HG02759 (cell line): ENCODE measurements around the gene BABAM2.
"Not testable (repeated sequence)": the region's sequence is repeated elsewhere in the genome, so short reads cannot be mapped to it uniquely, and the experiment has no call there.

ENCODE experiments used
- ATAC-seq: cut with Tn5 transposase; IDR thresholded peaks from one replicate; pipeline ENCODE4 v1.9.1; 2021; ENCODE audit warnings: mild to moderate bottlenecking, moderate library complexity; ENCODE audit not compliant: unreplicated experiment

The BABAM2 gene

DNA sequence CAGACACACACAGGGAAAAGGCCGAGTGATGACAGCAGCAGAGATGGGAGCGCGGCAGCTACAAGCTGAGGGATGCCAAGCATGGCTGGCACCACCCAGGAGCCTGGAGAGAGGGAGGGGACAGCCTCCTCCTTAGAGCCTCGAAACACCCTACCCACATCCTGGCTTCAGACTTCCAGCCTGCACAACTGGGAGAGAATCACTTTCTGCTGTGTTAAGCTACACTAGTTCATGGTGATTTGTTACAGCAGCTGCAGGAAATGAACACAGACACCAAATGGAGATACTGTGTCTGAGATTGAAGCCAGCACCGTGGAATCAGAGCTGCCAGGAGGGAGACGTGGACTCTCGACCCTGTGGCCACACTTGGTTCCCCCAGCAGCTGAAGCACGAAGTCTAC, 474.6 kb downstream of the BABAM2 start:
- ATAC-seq: no peak

GRCh38 chr2:28366149-28366495, 475.6 kb downstream of the BABAM2 start:
- ATAC-seq: no peak

DNA sequence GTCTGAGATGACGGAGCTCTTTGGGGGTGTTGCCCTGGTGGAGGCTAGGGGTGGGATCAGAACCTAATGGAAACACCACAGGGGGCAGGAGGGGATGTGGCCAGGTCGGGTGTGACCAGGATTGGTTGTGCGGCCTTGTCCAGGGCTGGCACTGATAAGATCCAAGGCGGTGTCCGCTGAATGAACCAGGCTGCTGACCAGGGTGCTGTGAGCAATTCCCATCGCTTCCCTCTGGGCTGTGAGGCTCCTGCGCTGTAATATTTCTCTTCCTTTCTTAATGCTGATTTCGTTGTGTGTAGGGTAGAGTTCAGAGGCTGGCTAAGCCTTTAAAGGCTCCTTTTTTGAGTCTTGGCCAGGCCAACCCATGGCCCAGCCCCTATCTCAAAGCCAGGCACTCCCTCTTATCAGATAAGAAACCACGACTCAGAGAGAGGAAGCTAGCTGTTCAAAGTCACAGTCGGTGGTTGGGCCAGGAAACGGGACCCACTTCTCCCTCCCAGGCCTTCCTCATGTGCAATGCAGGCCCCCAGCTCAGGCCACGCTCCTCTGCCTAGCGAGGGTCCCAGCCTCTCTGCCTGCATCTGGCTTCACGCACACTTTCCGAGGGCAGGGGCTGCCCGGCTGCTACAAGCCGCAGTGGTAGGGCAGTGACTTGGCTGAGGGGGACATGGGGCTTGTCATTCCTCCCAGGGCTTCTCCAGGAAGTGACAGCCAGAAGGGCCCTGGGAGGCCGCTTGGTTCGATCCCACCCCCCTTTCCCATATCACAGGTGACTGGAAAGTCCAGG, 476.2 kb downstream of the BABAM2 start:
- ATAC-seq: no peak

- ATAC-seq: no peak
Measured at GRCh38 chr2:28367667-28368356, 477.3 kb downstream of the BABAM2 start.

DNA sequence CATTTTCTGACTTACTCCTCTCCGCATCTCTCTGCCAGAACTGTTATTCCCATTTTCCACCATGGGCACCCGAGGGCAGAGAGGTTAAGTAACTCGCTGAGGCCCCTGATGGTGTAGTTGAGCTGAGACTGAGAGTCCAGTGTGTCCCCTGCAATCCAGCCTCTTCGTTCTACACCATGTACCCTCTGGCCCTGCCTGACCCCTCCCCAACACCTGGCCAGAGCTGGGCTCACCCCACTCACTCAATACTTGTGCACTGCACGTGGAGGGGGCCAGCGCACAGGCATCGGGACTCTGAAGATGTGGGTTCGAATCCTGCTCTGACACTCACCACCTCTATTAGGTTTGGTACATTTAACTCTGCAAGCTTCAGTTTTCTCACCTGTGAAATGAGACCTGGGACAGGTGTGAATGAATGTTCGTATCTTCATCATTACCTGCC, 477.8 kb downstream of the BABAM2 start:
- no peak for ATAC-seq

DNA sequence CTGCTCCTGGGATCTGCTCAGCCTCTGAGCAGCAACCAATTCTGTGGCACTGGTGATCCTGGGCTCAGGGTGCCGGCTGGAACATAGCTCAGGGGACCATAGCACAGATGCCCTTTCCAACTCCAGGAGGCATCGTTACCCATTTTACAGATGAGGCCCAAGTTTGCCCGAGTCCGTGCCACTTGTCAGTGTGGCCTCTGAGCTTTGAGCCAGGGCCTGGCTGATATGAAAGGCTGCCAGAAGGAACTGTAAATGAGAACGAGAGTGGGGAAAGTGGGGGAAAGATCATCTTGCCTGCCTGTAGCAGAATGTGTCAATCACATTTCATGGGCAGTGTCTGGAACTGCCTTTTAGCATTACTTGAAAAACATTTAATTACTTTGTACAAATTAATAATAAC, 478.8 kb downstream of the BABAM2 start:
- ATAC-seq: no peak

DNA sequence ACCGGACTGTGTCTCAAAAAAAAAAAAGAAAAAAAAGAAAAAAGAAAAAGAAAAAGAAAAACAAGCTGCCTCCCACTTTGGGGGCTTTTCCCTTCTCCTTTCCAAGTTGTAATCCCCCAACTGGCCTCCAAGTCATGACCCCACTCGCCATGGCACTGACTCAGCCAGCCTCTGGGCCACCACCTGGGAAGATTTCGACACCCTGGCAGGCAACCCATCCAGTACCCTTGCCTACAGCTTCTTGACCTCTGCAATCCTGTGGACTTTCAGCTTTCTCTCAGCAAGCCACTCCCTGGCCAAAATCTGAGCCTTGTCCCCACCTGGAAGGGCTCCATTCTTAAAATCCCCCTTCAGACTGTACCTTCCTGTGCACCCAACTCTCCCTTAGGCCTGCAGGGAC, 479.8 kb downstream of the BABAM2 start:
- no peak for ATAC-seq

GRCh38 chr2:28371728-28372127, 481.2 kb downstream of the BABAM2 start:
- ATAC-seq: not testable (repeated sequence)

DNA sequence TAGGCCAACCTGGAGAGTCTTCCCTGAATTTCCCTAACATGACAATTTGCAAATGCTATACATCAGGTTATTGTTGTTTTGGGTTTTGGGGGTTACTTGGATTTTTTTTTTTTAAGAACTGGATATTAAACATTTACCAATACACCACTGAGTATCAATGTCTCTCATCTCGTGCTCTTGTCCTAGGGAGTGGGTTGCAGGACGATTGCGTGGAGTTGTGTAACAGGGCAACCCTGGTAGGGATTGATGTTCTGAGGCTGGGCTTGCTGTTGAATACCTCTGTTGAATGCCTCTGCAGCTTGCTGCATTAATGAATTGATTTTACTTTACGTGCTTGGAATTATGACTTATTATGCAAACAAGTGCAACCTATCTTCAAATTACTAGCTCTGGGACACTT, 483.3 kb downstream of the BABAM2 start:
- no peak for ATAC-seq

DNA sequence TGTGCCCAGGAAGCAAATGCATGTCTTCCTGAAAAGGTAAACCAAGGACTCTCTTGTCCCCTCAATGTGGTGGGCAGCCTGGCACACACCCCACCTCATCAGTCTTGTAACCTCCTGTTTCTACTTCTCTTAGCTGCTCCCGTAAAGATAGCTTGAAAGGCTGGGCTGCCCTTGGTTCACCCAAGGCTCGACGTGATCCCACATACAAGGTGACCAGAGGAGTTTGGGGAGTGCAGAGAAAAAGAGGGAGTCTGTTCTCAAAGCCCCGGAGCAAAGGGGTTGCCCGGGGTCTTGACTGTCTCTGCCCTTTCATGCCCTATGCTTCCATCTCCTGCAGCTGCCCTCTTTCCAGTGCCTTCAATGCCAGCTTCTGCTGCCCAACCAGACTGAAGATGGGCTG, 483.8 kb downstream of the BABAM2 start:
- no peak for ATAC-seq

DNA sequence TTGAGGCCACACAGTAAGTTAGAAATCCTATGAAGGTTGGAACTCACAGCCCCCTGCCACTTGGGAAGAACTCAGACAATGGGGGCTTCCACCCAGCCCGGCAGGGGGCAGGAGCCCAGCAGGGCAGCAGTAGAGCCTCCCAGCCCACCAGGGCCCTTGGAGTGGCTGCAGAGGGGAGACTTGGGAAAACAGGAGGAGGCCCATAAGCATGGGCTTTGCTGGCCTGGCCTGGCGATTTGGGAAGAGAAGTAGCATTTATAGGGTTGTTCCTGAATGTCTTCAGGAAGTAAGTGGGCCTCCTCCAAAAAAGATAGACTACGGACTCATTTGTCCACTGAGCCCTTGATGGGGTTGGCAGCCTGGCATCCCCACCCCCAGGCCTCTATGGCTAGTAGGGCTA, 484.7 kb downstream of the BABAM2 start:
- no peak for ATAC-seq

DNA sequence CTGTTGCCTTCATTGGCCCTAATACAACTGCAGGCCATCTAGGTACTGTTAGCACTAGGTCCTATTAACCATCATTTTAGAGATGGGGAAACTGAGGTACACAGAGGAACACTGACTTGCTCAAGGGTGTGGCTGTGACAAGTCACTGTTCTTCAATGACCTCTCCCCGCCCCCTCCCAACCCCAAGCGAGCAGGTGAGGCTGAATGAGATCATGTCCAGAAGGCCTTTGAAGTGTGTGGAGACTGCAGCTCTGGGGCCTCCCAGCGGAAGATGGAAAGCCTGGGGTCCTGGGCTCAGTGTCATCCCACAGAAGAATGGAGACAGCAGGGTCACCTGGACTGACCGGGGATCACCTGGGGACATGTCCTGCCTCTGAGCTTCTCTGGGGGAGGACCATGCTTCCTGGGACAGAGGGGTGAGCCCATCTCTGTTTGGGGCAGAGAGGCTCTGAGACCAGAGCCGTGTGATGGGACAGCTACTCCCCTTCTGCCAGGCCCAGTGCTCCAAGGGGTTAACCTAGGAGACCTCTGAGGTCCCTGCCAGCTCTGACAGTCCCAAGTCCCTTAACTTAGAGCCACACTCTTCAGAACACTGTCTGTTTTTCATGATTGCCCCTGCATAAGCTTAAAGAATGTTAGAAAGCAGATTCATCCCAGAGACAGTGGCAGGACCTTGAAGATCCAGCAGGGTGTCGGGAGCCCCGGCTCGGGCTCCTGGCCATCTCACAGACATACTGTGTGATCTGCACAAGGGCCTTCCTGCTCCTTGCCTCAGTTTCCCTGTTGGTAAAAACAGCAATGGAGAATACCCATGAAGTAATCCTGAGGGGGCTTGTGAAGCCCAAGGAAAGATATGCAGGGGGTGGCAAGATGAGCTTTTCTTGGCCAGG, 485.5 kb downstream of the BABAM2 start:
- no peak for ATAC-seq

- no peak for ATAC-seq
Measured at GRCh38 chr2:28377195-28377816, 486.8 kb downstream of the BABAM2 start.

GRCh38 chr2:28377984-28378678, 487.6 kb downstream of the BABAM2 start:
- no peak for ATAC-seq

GRCh38 chr2:28378679-28379584, 488.4 kb downstream of the BABAM2 start:
- ATAC-seq: no peak

DNA sequence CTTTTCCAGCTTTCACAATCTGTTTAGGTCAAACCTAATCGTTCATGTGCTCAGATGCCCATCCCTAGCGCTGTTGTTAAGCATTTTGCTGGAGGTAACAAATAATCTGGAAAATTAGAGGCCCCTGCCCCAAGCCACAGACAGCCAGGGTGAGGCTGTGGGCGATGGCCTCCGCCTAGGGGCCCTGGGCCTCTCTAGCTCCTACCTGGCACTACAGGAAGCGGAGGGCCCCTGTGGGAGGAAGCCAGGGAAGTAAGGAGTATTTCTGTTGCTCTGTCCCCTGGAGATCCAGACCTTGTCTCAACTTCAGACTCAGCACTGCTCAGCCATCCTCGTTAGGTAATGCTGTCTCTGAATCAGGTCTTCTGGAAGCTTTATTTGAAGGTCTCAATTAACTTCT, 489.7 kb downstream of the BABAM2 start:
- ATAC-seq: no peak

- no peak for ATAC-seq
Measured at GRCh38 chr2:28381225-28382180, 491.0 kb downstream of the BABAM2 start.

DNA sequence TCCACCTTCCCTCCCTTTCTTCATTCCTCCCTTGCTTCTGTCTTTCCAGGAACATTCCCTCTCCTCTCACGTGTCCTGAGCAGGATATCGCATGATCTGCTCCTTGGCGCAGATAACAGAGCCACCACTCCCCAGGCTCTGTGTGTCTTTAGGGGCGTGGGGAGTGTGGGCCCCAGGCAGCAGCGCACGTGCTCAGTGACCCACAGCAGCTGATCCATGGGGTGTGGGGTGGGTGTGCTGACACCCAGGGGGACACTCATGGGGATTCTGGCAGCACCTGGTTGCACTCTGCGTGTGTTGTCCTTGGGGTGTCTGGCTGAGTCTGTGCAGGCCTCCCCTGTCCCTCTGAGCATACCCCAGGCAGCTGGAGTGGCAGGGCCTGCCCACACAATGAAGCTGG, 492.2 kb downstream of the BABAM2 start:
- no peak for ATAC-seq
